ENCODE results near the gene RPL7A.

DNA sequence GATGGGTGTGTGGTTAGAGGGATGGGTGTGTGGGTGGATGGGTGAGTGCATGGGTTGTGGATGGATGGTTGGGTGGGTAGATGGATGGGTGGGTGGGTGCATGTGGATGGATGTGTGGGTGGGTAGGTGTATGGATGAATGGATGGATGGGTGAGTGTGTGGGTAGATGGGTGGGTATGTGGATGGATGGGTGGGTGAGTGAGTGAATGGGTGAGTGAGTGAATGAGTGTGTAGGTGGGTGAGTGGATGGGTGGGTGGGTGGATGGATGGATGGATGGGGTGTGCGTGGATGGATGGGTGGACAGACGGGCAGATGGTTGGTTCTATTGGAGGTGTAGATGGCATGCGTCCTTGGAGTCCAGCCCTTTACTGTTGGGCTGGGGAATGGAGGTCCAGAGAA lies 45.4 kb downstream of the RPL7A start:
- no peak for TF ChIP-seq POLR2A (IDR thresholded peaks at IDR 0.05)
- no peak for TF ChIP-seq EP300 (IDR thresholded peaks at IDR 0.05; ENCODE audit: low read depth)
- no peak for TF ChIP-seq POLR2AphosphoS5 (IDR thresholded peaks at IDR 0.05)
- TF ChIP-seq, protein P1, sequence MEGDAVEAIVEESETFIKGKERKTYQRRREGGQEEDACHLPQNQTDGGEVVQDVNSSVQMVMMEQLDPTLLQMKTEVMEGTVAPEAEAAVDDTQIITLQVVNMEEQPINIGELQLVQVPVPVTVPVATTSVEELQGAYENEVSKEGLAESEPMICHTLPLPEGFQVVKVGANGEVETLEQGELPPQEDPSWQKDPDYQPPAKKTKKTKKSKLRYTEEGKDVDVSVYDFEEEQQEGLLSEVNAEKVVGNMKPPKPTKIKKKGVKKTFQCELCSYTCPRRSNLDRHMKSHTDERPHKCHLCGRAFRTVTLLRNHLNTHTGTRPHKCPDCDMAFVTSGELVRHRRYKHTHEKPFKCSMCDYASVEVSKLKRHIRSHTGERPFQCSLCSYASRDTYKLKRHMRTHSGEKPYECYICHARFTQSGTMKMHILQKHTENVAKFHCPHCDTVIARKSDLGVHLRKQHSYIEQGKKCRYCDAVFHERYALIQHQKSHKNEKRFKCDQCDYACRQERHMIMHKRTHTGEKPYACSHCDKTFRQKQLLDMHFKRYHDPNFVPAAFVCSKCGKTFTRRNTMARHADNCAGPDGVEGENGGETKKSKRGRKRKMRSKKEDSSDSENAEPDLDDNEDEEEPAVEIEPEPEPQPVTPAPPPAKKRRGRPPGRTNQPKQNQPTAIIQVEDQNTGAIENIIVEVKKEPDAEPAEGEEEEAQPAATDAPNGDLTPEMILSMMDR (IDR thresholded peaks at IDR 0.05), result no peak

Data from transverse colon (tissue), 4 donors.